GM19372 (cell line): Measurements from ENCODE around the gene CYP4F22.
"Not testable (repeated sequence)": the region's sequence is repeated elsewhere in the genome, so short reads cannot be mapped to it uniquely, and the experiment has no call there.

Experiments used
- ATAC-seq: cut with Tn5 transposase; IDR thresholded peaks from one replicate; pipeline ENCODE4 v1.9.1; 2021; ENCODE audit warnings: mild to moderate bottlenecking, low read depth, moderate library complexity; ENCODE audit not compliant: unreplicated experiment

CYP4F22 gene

DNA sequence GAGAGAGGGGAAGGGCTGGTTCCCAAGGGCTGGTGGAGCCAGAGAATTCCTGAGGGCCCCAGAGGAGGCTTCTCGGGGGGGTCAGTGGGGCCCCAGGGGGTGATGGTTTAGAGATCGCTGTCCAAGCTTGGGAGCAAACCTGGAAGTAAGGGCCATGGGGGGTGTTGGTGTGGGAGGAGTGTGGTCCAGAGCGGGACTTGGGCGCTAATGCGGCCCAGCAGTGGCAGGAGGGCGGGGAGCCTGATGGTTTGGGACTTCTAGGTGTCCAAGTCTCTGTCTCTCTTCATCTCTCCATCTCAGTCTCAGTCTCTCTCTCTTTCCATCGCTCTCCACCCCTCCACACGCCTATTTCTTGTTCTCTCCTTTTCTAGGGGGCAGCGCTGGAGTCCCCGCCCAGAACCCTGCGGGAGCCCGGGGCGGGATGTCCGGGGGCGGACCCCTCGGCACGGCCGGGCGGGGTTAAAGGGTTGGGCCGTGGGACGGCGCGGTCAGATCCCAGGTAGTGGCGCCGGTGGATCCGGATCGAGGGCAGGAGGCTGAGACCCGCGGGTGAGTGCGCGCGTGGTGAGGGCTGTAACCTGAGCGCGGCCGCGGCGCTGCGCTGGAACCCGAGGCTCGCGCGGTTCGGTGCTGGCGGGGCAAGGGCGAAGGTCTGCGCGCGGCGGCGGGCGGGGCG, at the start of gene CYP4F22:
CYP4F22 (plus strand) TSS at position 491 of the 676 bp plus-strand sequence. CDS start 16,812 bp downstream, outside the sequence.
- no peak for ATAC-seq

DNA sequence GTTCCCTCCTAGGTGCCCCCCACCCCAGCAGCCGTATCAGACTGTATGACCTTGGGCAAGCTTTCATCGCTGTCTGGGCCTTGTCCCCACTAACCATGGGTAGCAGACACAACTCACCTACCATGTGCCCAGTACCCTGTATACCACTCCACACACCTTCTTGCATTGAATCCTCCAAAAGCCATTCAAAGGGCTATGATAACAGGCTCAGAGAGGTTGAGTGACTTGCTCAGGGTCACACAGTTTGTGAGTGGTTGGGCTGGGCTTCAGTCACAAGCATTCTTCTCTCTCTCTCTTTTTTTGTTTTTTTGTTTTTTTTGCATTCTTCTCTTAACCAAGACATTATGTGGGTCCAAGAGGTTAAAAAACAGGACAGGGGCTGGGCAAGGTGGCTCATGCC, 46.6 kb upstream of the CYP4F22 start:
- no peak for ATAC-seq

- ATAC-seq = no peak
These were observed 44.4 kb upstream of the CYP4F22 start for GRCh38 chr19:15463861-15464371.

GRCh38 chr19:15464394-15465385, 43.6 kb upstream of the CYP4F22 start, which contains the start of gene RASAL3:
TSS of gene RASAL3 (minus strand) at chr19:15464544. CDS start at chr19:15464358, 186 bp downstream.
- no peak for ATAC-seq

DNA sequence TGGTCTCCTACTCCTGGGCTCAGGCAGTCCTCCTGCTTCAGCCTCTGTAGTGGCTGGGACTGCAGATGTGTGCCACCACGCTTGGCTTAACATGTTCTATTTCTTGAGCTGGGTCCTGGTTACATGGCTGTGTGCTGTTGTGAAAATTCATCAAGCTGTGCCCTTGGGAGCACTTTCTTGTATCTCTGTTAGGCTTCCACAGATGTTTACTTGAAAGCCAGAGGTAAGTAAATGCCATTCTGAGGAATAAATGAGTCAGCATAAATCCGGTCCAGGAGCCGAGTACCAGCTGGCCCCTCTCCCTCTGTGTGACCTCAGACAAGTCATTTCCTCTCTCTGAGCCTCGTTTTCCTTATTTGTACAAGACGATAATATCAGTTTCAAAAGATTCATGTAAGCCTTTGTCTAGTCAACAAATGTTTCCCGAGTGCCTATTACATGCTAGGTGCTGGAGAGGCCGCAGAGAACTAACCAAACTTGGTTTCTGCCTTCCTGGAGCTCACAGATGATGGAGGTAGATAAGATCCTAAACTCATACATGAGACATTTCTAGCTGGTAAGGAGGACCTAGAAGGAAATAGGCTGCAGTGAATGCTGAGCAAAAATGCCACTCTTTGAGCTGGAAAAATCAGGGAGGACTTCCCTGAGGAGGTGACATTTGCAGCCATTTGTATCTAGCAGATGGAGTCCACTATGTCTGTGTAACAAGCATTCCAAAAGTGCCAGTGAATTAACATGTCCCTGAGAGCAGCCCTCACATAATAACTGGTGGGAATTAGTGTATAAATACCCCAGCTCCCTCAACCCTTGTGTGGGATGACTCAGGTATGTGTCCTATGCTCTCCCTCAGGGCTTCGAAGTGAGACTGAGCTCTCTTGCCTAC, 41.2 kb upstream of the CYP4F22 start:
- no peak for ATAC-seq

GRCh38 chr19:15467734-15468214, 40.6 kb upstream of the CYP4F22 start:
- ATAC-seq = no peak

- no peak for ATAC-seq
These were observed 39.4 kb upstream of the CYP4F22 start for GRCh38 chr19:15468675-15469512.

DNA sequence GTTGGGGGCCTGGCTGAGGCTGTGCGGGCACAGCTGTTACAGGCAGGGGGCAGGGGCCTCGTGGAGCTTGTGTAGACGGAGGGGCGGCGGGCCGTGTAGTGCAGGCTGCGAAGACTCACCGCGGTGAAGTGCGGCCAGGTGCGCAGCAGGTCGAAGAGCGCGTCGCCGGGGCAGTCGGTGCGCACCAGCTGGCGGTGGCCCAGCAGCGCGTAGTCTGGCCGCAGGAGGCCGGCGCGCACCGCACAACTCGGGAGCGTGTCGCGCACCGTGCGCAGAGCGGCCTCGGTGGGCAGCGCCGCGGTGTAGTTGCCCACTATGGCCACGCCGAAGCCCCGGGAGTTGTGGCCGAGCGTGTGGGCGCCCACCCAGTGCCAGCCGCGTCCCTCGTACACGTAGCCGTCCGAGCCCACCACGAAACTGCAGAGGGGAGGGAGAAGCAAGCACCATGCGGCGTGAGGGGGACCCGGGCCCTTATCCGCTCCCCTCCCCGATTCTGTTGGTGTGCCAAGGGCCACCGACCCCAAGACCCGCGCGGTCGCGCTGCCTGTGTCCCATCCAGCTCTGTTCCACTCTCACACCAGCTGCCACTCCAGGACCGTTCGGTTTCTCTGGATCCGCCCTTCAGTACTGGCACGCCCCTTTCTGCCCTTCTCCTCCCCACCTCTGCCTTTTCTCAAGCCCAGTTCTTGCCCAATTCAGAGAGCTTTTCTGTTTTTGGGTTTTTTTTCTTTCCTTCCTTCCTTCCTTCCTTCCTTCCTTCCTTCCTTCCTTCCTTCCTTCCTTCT, 38.6 kb upstream of the CYP4F22 start:
- no peak for ATAC-seq

DNA sequence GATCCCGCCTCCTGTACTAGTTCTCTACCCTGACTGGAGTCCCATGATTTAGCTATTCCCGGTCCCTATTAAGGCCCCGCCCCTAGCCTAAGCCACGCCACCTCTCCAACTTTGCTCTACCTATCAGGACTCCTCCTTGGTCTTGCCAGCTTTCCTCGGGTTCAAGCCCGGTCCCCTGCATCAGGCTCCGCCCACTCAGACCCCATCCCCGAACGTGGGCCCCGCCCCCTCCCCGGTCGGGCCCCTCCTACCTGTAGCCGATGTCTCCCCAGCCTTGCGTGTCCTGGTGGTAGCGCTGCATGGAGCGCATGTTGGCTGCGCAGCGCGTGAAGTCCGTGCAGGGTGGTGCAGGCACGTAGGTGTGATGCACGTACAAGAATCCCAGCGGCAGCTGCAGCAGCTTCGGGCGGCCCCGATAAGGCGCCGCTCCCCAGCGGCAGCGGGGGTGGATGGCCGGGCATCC, 36.7 kb upstream of the CYP4F22 start:
- ATAC-seq = no peak

GRCh38 chr19:15473821-15474220, 34.5 kb upstream of the CYP4F22 start:
- not testable (repeated sequence) for ATAC-seq

GRCh38 chr19:15475169-15475568, 33.2 kb upstream of the CYP4F22 start:
- ATAC-seq = no peak

DNA sequence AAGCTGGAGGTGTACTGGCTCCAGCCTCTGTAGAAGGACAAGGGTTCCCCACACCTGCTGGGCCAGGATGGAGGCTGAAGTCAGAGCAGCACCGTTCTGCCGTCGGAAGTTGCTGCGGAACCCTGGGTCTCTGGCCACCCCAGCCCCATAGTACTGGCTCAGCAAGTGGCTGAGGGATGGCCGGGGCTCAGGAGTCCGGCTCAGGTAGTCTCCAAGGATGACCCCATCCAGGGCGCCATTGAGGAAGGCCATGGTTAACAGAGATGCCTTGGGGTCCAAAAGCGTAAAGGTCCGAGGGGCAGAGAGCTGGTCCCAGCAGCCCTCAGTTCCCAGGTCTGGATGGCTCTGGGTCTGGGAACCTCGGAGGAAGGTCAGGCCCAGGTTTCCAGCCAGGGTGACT, 32.7 kb upstream of the CYP4F22 start:
- ATAC-seq = no peak

DNA sequence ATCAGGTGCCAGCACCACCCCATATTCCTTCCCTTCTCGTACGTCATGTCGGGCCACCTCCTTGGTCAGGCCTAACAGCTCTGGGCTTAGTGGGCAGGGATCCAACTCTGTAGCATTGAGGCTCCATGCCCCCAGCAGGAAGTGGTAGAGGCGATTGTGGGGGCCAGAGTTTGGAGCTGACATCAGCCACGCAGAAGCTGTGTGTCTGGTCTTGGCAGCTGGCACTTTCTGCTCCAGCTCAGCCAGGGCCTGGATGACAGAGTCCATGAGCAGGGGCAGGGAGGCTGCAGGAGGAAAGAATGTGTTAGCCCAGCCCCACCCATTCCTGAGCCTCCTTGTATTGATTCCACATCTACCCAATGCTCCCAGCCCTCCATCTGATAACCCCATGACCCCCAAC, 32.0 kb upstream of the CYP4F22 start:
- no peak for ATAC-seq

GRCh38 chr19:15479391-15480345, 28.7 kb upstream of the CYP4F22 start, which contains the start of gene PGLYRP2:
TSS of gene PGLYRP2 (minus strand) at chr19:15479501. CDS start at chr19:15479371, 130 bp downstream.
- no peak for ATAC-seq

- ATAC-seq = not testable (repeated sequence)
These were observed 27.3 kb upstream of the CYP4F22 start for GRCh38 chr19:15480996-15481395.

- not testable (repeated sequence) for ATAC-seq
These were observed 22.6 kb upstream of the CYP4F22 start for GRCh38 chr19:15485768-15486167.

DNA sequence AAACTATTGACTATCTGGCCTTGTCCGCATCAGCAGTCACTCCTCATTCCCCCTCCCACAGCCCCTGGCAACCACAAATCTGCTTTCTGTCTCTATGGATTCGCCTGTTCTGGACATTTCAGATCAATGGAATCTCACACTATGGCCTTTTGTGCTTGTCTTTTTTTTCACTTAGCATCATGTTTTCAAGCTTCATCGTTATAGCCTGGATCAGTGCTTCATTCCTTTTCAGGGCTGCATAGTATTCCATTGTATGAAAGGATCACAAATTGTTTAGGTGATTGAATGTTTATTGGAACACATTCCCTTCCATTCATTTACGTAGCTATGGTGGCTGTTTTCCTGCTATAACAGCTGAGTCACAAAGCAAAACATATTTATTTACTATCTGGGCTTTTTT, 21.3 kb upstream of the CYP4F22 start:
- no peak for ATAC-seq
